ENCODE results near the gene KXD1.

DNA sequence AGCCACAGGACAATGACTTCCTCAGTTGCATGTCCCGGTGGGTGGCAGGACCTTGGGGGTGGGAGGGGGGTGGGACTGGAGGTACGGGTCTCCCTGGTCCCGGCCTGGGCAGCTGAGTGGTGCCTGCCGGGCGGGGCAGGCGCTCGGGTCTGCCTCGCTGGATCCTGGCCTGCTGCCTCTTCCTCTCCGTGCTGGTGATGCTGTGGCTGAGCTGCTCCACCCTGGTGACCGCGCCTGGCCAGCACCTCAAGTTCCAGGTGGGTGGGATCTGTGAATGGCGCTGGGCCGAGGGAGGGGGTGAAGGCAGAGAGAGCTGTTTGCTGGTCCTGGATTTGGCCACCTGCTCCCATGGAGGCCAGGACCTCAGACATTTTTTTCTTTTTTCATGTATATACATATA lies 60.6 kb downstream of the KXD1 start:
- TF ChIP-seq, protein P1, sequence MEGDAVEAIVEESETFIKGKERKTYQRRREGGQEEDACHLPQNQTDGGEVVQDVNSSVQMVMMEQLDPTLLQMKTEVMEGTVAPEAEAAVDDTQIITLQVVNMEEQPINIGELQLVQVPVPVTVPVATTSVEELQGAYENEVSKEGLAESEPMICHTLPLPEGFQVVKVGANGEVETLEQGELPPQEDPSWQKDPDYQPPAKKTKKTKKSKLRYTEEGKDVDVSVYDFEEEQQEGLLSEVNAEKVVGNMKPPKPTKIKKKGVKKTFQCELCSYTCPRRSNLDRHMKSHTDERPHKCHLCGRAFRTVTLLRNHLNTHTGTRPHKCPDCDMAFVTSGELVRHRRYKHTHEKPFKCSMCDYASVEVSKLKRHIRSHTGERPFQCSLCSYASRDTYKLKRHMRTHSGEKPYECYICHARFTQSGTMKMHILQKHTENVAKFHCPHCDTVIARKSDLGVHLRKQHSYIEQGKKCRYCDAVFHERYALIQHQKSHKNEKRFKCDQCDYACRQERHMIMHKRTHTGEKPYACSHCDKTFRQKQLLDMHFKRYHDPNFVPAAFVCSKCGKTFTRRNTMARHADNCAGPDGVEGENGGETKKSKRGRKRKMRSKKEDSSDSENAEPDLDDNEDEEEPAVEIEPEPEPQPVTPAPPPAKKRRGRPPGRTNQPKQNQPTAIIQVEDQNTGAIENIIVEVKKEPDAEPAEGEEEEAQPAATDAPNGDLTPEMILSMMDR (IDR thresholded peaks at IDR 0.05 in 4 of 5, conservative IDR thresholded peaks at IDR 0.05 in 1 of 5), result no peak
- no peak for TF ChIP-seq POLR2A (IDR thresholded peaks at IDR 0.05)
